ENCODE measurements around the gene VPS13D. TPM values are rescaled to one million over a fixed set of nuclear protein-coding genes. Genes with fewer than 3 reads are reported as not detected.
A peak's percentile ranks its signal among the peaks of the same experiment; 100 is the strongest.

VPS13D gene
- total RNA-seq, 4 donors from 2014 or later: 94.4 to 472 (median 163) TPM

GRCh38 chr1:12376236-12377045 is 146.6 kb downstream of the VPS13D start:
- H3K27ac ChIP-seq: no peak overlapping the region
- H3K9me3 ChIP-seq: no peaks in the 10 kb centered on the region
- peaks cover 5% of the 10 kb centered on the region for H3K4me1 ChIP-seq
- H3K36me3 ChIP-seq: peaks cover 68% of the 10 kb centered on the region
- 78% methylated on average over 6 of the region's 6 CpGs for WGBS
- DNase-seq (ENCODE audit: low spot score in 2 of 2): no peak
- no peak for TF ChIP-seq EP300 (IDR thresholded peaks at IDR 0.05)
- TF ChIP-seq POLR2AphosphoS5 (IDR thresholded peaks at IDR 0.05): no peak
- no peak for TF ChIP-seq POLR2A (IDR thresholded peaks at IDR 0.05)
- no peak for TF ChIP-seq CTCF (IDR thresholded peaks at IDR 0.05)
- H3K4me3 ChIP-seq: no peak overlapping the region
- no peaks in the 10 kb centered on the region for H3K27me3 ChIP-seq

- TF ChIP-seq POLR2AphosphoS5 (IDR thresholded peaks at IDR 0.05) (no peak), POLR2A (IDR thresholded peaks at IDR 0.05) (no peak), CTCF (IDR thresholded peaks at IDR 0.05) (no peak), EP300 (IDR thresholded peaks at IDR 0.05) (no peak)
- H3K4me3 ChIP-seq: no peak overlapping the region
- no peaks in the 10 kb centered on the region for H3K9me3 ChIP-seq
- WGBS: 80% methylated on average over 2 of the region's 2 CpGs
- H3K36me3 ChIP-seq: peaks cover 82% of the 10 kb centered on the region
- H3K27ac ChIP-seq: peak overlapping the region; percentile 5
- DNase-seq (ENCODE audit: low spot score in 2 of 2): no peak
- peaks cover 5% of the 10 kb centered on the region for H3K4me1 ChIP-seq
- no peaks in the 10 kb centered on the region for H3K27me3 ChIP-seq
Measured at GRCh38 chr1:12380326-12381249, 150.8 kb downstream of the VPS13D start.

- peaks cover 82% of the 10 kb centered on the region for H3K36me3 ChIP-seq
- H3K9me3 ChIP-seq: no peaks in the 10 kb centered on the region
- no peak for DNase-seq (ENCODE audit: low spot score in 2 of 2)
- no peaks in the 10 kb centered on the region for H3K27me3 ChIP-seq
- WGBS: 91% methylated on average over 1 of the region's 1 CpG
- no peak overlapping the region for H3K27ac ChIP-seq
- no peak for TF ChIP-seq EP300 (IDR thresholded peaks at IDR 0.05)
- TF ChIP-seq POLR2AphosphoS5 (IDR thresholded peaks at IDR 0.05): no peak
- no peak for TF ChIP-seq CTCF (IDR thresholded peaks at IDR 0.05)
- peaks cover 5% of the 10 kb centered on the region for H3K4me1 ChIP-seq
- H3K4me3 ChIP-seq: no peak overlapping the region
Measured at GRCh38 chr1:12383001-12383400, 153.2 kb downstream of the VPS13D start.

- Histone ChIP-seq H3K27ac (no peak overlapping the region), H3K4me1 (peaks cover 5% of the 10 kb centered on the region), H3K9me3 (no peaks in the 10 kb centered on the region), H3K4me3 (no peak overlapping the region), H3K27me3 (no peaks in the 10 kb centered on the region), H3K36me3 (peaks cover 82% of the 10 kb centered on the region)
- no peak for TF ChIP-seq CTCF (IDR thresholded peaks at IDR 0.05)
- 96% methylated on average over 1 of the region's 1 CpG for WGBS
- no peak for DNase-seq (ENCODE audit: low spot score in 2 of 2)
Measured at GRCh38 chr1:12383786-12384185, 154.0 kb downstream of the VPS13D start.

- TF ChIP-seq EP300 (IDR thresholded peaks at IDR 0.05): no peak
- TF ChIP-seq POLR2AphosphoS5 (IDR thresholded peaks at IDR 0.05): no peak
- no peak for TF ChIP-seq CTCF (IDR thresholded peaks at IDR 0.05)
- TF ChIP-seq POLR2A (IDR thresholded peaks at IDR 0.05): no peak
- 87% methylated on average over 8 of the region's 8 CpGs for WGBS
- Histone ChIP-seq H3K4me1 (peaks cover 5% of the 10 kb centered on the region), H3K36me3 (peaks cover 83% of the 10 kb centered on the region), H3K27me3 (no peaks in the 10 kb centered on the region), H3K4me3 (no peak overlapping the region), H3K9me3 (no peaks in the 10 kb centered on the region), H3K27ac (no peak overlapping the region)
- no peak for DNase-seq (ENCODE audit: low spot score in 2 of 2)
Measured at GRCh38 chr1:12384836-12385456, 155.1 kb downstream of the VPS13D start.
